CD4-positive, alpha-beta T cell treated with Interleukin-4 for 1 hour (primary cell): ENCODE data around the gene ADH1B.
"Not testable (repeated sequence)": the region's sequence is repeated elsewhere in the genome, so short reads cannot be mapped to it uniquely, and the experiment has no call there.

ENCODE experiments used
- DNase-seq, 2 donors: peaks; one replicate each; pipeline ENCODE4 v3.0.0-alpha.2; 2020 to 2022

The ADH1B gene

DNA sequence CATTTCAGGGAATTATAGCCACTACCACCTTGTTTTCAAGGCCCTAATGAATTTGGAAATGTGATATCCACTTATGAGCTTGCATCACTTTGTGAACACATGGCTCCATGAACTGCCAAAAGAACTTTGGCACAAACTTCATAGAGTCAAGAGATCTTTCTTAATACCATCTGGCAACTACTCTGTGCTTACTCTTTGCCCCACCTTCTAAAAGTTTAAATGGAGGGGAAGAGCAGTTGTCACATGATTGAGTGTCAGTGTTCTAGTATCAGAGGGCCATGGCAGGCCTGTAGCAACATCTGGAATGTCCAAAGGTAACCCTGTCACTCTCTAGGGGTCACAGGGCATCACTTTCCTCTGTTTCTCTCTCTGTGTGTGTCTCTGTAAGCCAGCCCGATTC lies 2.6 kb upstream of the ADH1B start:
- DNase-seq = no peak

- not testable (repeated sequence) for DNase-seq
Observed at GRCh38 chr4:99317811-99318210, 3.4 kb downstream of the ADH1B start.

- DNase-seq = no peak
Observed at GRCh38 chr4:99317354-99317753, 3.8 kb downstream of the ADH1B start.

DNA sequence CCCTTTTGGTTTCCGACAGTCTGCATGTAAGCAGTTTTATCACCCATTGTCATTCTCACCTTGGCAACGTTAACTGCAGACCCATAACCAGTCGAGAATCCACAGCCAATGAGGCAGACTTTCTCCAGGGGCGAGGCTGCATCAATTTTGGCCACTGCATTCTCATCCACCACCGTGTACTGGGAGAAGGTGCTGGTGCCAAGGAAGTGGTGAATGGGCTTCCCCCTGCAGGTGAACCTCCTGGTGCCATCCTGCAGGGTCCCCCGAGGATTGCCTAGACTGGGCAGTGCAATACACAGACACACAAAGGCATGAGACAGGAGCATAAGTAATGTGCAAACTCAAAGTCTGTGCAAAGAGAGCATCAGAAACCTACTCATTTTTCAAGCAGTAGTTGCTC lies 5.4 kb downstream of the ADH1B start:
- DNase-seq = no peak

DNA sequence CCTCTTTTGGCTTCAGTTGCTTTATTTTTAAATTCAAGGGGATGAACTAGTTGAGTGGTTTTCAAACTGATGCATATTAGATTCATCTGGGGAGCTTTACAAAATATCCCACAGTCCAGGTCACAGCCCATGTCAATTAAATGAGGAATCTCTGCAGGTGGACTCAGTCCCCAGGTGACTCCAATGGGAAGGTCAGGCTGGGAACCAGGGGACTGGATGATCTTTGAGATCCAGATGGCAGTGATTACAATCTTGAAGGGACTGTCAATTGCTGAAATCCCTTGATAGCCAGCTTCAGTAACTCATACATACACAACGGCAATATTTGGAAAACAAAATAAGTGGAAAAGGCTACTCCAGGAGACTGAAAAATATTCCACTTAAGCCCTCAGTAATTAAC lies 7.0 kb downstream of the ADH1B start:
- no peak for DNase-seq

GRCh38 chr4:99310389-99310788 lies 10.8 kb downstream of the ADH1B start:
- DNase-seq = no peak

GRCh38 chr4:99305638-99306400 lies 15.4 kb downstream of the ADH1B start:
- no peak for DNase-seq

DNA sequence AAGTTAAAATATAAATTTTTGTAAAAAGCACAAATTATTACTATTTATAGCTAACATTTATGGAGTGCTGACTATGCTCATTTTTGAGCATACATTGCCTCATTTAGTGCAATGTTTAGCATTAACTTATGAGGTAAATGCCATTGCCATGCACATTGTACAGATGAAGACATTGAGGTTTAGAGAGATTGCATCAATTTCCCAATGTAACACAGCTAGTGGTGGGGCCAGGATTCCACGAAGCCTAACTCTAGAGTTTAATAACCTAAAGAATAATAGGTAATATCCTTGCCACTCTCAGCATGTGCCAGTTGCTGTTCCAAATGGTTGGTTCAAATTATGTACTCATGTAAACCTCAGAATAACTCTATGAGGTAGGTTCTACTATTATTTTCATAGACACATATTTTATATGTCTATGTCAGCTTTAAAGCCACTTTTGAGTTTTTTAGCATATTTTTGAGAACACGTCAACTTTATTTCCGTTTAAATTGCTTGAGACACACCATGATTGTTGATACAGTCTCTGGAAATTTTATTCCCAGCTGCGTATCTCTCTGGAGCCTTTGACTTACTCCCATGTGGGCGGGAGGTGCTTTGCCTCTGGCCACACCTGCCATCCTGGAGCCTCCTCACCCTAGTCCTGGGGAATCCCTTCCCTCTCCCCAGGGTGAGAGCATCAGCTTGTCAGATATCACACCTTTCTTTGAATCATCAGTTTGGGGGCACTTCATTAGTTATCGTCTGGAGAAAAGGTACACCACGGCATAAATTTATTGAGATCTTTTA lies 19.6 kb downstream of the ADH1B start:
- no peak for DNase-seq

GRCh38 chr4:99300934-99301333 lies 20.3 kb downstream of the ADH1B start:
- DNase-seq = no peak

GRCh38 chr4:99293357-99293756 lies 27.8 kb downstream of the ADH1B start:
- DNase-seq = no peak

DNA sequence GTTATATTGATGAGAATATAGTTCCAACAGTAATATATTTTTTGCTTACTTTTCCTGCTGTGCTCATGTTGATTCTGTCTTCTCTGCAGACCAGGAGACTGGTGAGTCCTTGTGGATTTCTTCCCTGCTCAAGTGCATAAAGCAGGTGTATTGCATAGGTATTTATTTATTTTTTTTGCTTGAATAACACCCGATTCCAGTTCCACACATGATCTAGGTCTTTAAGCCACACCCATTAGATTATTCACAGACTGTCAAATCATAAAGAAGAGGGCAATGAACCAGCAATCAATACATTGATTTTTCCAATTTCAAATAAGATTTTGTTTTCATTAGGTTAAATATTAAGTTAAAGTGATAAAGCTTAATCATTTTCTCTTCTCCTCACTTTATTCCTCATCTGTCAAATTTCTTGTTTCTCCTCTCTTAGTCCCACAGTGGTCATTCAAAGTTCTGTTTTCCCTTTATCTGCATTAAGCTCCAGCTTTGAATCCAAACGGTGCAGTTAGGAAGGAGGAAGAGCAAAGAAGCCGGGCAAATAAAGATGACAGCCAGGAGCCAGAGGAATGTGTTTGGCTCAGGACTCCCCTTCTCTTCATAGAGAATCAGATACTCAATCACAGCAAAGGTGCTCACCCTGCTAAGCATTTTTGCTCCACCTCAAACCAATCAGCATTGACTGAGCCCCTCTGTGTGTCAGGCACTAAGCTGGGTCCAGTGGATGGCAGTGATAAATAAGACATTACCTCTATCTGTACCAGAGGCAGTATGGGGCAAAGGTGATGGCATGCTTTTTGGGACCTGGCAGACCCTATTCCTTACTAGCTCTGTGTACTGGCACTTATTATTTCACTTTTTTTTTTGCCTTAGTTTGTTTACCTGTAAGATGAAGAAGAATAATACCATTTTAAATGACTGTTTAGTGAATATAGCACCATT lies 30.1 kb downstream of the ADH1B start, which contains the start of gene ADH1A:
Gene ADH1A (minus strand): TSS at position 138 of the 939 bp plus-strand sequence. CDS start 71 bp downstream, at position 67.
- no peak for DNase-seq

GRCh38 chr4:99285387-99285786 lies 35.8 kb downstream of the ADH1B start:
- no peak for DNase-seq

- DNase-seq = no peak
Observed at GRCh38 chr4:99282731-99283130, 38.5 kb downstream of the ADH1B start.

- no peak for DNase-seq
Observed at GRCh38 chr4:99281261-99281660, 39.9 kb downstream of the ADH1B start.

- no peak for DNase-seq
Observed at GRCh38 chr4:99276417-99276816, 44.8 kb downstream of the ADH1B start.

GRCh38 chr4:99275885-99276284 lies 45.3 kb downstream of the ADH1B start:
- no peak for DNase-seq

GRCh38 chr4:99275050-99275449 lies 46.2 kb downstream of the ADH1B start:
- no peak for DNase-seq

DNA sequence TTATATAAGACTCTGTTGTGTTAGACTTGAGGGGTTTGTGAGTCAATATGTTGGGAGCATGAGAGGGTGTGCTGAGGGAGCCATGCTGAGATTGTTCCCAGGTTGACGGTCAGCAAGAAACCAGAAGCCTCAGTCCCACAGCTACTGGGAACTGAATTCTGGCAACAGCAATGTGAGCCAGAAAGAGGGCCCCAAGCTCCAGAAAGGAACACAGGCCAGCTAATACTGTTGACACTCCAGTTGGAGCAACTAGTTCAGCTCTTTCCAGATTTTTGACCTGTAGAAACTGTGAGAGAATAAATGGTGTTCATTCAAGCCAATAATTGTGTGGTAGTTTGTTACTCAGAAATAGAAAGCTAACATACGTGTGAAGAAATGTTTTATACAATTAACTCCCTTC lies 47.5 kb downstream of the ADH1B start:
- DNase-seq = no peak

GRCh38 chr4:99264927-99265326 lies 56.3 kb downstream of the ADH1B start:
- DNase-seq = no peak
